Coronary artery (tissue), 2 donors: ENCODE measurements around the gene BABAM2.
A peak's percentile ranks its signal among the peaks of the same experiment; 100 is the strongest.

ENCODE experiments used
- DNase-seq: peaks from one replicate; pipeline ENCODE4 v3.0.0-alpha.2; 2017; ENCODE audit warnings: low spot score
- H3K27ac ChIP-seq, 2 donors: fragments of 200-600 bp; sonication (generic); one replicate each; pipeline ENCODE4 v1.5.1; 2016 to 2019
- H3K4me3 ChIP-seq: fragments of 200-600 bp; sonication (generic); 2 replicates; pipeline ENCODE4 v1.5.1; 2016; ENCODE audit warnings: mild to moderate bottlenecking, moderate library complexity
- TF ChIP-seq, protein P1 (sequence below): fragments of 200-600 bp; sonication (generic); IDR thresholded peaks from one replicate; pipeline ENCODE4 v1.5.1; 2019; ENCODE audit warnings: antibody characterized with exemption

The BABAM2 gene

DNA sequence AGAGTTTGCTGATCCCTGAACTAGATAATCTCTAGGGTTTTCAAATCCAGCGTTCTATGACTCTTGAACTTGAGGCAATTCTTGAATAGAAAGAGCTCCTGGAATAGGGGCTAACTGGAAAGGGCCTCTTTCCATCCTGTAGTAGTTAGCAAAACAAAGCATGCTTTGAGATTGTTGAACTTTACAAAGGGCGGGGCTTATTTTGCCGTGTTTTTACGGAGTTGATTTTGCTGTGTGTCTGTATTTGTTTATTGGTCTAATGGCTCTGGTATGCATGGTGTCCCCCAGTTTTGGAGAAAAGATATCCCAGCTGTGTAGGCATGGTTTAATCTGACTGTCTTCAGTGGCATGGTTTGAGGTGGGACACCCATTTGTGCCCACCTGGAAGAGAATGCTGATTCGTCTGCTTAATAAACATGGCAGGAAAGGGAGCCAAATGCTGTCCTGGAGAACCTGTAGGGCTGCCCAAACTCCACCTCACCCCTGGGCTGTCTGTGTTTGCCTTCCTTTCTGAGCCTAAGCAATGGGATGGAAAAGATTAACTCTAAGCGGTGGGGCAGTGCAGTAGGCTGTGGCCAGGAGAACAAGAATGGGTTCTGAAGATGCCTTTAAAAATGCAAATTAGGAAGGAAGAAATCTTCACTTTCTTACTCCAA lies 428.1 kb downstream of the BABAM2 start:
- Histone ChIP-seq H3K4me3 (no peak overlapping the region), H3K27ac (no peak overlapping the region)
- no peak for DNase-seq
- TF ChIP-seq, protein P1, sequence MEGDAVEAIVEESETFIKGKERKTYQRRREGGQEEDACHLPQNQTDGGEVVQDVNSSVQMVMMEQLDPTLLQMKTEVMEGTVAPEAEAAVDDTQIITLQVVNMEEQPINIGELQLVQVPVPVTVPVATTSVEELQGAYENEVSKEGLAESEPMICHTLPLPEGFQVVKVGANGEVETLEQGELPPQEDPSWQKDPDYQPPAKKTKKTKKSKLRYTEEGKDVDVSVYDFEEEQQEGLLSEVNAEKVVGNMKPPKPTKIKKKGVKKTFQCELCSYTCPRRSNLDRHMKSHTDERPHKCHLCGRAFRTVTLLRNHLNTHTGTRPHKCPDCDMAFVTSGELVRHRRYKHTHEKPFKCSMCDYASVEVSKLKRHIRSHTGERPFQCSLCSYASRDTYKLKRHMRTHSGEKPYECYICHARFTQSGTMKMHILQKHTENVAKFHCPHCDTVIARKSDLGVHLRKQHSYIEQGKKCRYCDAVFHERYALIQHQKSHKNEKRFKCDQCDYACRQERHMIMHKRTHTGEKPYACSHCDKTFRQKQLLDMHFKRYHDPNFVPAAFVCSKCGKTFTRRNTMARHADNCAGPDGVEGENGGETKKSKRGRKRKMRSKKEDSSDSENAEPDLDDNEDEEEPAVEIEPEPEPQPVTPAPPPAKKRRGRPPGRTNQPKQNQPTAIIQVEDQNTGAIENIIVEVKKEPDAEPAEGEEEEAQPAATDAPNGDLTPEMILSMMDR, result no peak

DNA sequence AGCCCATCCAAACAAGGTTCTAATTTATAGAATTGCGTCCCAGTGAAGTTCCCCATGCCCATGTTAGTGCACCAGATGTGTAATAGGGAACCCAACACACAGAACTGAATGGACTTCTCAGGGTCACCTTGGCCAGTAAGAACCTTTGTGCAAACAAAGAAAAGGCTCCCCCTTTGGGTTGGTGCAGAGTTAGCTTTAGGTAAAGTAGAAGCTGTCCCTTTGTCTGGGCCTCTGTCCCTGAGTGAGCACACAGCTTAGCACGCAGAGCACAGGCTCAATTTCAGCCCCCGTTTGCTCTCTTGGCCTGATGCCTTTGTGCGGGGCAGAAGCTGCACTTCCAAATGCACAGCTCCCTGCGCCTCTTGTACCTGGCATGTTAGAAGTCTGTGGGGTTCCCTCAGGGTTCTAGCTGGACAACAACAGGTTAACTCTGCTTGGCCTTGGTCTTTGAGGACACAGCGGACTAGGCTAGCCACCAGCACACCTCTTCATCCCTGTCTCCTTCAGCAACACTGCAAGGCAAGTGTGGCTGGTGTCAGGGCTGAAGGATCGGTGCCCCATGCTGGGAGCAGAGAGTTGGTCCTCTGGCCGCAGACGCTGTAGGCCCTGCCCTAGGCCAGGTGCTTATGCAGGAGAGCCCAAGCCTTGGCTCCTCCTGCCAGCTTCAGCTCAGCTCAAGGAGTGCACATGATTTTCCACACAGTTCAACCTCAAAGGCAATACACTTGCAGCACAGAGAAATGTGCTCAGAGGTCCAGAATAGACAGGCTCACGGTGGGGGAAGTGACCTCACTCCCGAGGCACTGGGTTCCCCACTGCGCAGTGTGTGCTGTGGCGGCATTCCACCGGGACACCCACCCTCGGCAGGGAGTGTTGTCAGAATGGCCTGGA lies 428.8 kb downstream of the BABAM2 start:
- H3K27ac ChIP-seq, result no peak overlapping the region
- TF ChIP-seq, protein P1, result no peak
- H3K4me3 ChIP-seq, result no peak overlapping the region
- no peak for DNase-seq

DNA sequence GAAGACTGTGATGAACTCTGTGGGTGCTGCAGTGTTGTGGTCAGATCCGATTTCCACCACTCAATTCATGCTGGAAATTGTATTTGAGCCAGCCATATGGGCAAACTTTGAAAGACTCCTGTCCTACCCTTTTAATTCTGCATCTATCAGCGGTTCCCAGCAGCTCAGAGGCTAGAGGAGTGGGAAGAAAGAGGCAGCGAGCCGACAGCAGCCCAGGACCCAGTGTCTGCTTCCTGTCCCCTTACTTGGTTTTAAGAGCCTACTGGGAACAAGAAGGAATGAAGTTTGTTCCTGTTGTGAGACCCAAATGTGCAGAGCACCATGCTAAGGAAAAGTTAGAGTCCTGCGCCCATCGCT lies 429.5 kb downstream of the BABAM2 start:
- H3K4me3 ChIP-seq, result no peak overlapping the region
- no peak overlapping the region for H3K27ac ChIP-seq
- no peak for DNase-seq
- TF ChIP-seq, protein P1, result no peak

DNA sequence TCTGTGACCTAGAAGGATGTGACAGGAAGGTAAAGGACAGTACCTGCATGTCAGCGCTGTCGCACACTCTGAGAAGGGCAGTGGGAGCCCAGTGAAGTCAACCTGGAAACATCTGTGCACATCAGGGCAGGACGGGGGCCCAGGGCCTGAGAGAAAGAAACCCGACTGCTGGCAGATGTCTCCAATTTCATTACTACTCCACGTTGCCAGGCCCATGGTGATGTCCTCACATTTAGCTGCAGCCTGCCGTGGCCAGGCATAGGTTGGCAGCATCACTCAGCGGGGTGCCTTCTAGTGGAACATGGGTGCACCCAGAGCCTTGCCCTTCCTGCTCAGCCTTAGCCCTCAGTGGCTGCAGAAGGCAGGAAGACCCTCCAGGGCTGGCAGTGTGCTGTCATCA lies 429.8 kb downstream of the BABAM2 start:
- Histone ChIP-seq H3K4me3 (no peak overlapping the region), H3K27ac (no peak overlapping the region)
- no peak for DNase-seq
- TF ChIP-seq, protein P1, result no peak

DNA sequence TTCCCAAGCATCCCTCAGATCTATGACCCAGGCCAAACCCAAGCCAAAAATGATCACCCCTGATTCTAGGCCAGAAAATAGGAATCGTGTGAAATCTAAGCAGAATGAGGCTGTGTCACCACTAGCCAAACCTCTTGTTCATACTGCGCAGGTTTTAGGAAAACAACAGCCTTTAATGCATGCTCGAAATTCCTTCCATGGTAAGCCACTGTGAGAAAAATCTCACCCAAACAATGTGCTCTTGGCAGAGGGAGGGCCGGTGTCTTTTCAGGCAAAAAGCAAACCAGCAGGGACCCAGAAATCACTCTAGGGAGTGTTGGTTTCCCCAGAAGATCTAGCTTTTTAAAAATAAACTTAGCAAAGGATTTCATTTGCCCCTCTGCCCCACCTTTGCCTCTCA lies 430.9 kb downstream of the BABAM2 start:
- H3K27ac ChIP-seq, result peak overlapping the region in 1 of 2 donors; percentile 28
- TF ChIP-seq, protein P1, result no peak
- H3K4me3 ChIP-seq, result no peak overlapping the region
- DNase-seq, result no peak

DNA sequence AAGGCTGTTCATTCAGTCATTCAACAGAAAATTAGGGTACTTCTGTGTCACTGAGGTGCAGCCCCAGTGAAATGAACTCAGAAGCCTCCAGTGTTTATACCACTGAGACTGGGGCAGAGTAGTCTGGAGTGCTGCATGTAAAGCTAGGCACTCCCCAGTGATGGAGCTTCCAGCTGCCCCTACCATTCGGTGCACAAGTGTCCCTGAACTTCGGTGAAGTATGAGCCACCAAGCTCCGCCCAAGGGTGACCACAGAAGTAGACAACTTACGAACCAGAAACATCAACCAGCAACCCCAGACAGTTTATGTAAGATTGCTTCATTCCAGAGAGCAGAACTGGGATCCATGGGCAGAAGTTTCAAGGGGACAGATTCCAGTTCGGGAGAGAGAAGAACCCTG lies 431.5 kb downstream of the BABAM2 start:
- TF ChIP-seq, protein P1, result no peak
- DNase-seq, result no peak
- H3K27ac ChIP-seq, result no peak overlapping the region
- H3K4me3 ChIP-seq, result no peak overlapping the region

DNA sequence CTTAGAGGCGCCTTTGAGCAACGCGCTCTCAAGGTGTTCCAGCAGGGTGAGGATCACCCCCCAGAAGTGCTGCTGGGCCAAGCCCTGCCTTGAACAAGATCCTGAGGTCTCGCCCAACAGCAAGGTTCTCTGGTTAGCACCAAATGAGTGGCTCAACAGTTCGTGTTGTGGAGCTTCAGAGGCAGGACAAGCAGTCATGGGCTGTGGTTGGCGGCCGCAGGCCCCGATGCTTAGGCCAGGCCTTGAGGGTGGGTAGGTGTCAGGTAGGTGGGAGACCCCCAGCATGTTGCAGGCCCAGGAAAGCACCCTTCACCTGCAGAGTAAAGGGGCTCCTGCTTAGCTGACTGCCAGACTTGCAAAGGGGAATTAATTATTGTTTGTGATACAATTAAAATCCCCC lies 431.9 kb downstream of the BABAM2 start:
- H3K4me3 ChIP-seq, result no peak overlapping the region
- H3K27ac ChIP-seq, result no peak overlapping the region
- TF ChIP-seq, protein P1, result no peak
- no peak for DNase-seq
